ENCODE data around the gene FMN2. TPM values are rescaled to one million over a fixed set of nuclear protein-coding genes. Genes with fewer than 3 reads are reported as not detected.

The FMN2 gene
- polyA plus RNA-seq, 2 of the 4 experiments (the other 2 are of a cell fraction) = 2.8 to 4.2 TPM

- no peaks in the 10 kb centered on the region for H3K4me1 ChIP-seq
- 91% methylated on average over 5 of the region's 5 CpGs for WGBS (ENCODE audit: missing lambda C conversion rate)
- H3K4me2 ChIP-seq = no peak overlapping the region
- ATAC-seq (no peak; a peak in 2 of 6 replicates), FAIRE-seq (no peak), DNase-seq (ENCODE audit: low read depth in 1 of 2, low spot score in 1 of 2) (no peak)
- H3K27ac ChIP-seq = no peak overlapping the region
- TF ChIP-seq RCOR1 (IDR thresholded peaks at IDR 0.05; ENCODE audit: low read depth, low read length) = no peak
- no peak for TF ChIP-seq FOSL2 (IDR thresholded peaks at IDR 0.05)
- TF ChIP-seq FOSL2 (CRISPR knock-in tag; IDR thresholded peaks at IDR 0.05) = no peak
- no peaks in the 10 kb centered on the region for H3K9me3 ChIP-seq
- CTCF ChIA-PET = no interaction called here
- POLR2A ChIA-PET = no interaction called here
- no peak overlapping the region for H3K4me3 ChIP-seq
Measured at GRCh38 chr1:240363315-240363714, 271.6 kb downstream of the FMN2 start.

- no peak for TF ChIP-seq PHF8 (IDR thresholded peaks at IDR 0.05; ENCODE audit: borderline replicate concordance, low read depth)
- no peak for TF ChIP-seq HOXB13 (CRISPR knock-in tag; IDR thresholded peaks at IDR 0.05; ENCODE audit: low read depth)
- no peak for TF ChIP-seq CBX8 (IDR thresholded peaks at IDR 0.05)
- no peak for TF ChIP-seq ESRRA (IDR thresholded peaks at IDR 0.05; ENCODE audit: borderline replicate concordance, low read length)
- TF ChIP-seq EHMT2 (IDR thresholded peaks at IDR 0.05; ENCODE audit: low read depth) = no peak
- no peak for TF ChIP-seq FOSL2 (IDR thresholded peaks at IDR 0.05)
- TF ChIP-seq FOSL2 (CRISPR knock-in tag; IDR thresholded peaks at IDR 0.05) = no peak
- TF ChIP-seq JUN (IDR thresholded peaks at IDR 0.05) = no peak
- TF ChIP-seq USF2 (IDR thresholded peaks at IDR 0.05) = no peak
- TF ChIP-seq POLR2AphosphoS2 (conservative IDR thresholded peaks at IDR 0.05; ENCODE audit: low read length) = no peak
- TF ChIP-seq ZC3H11A (IDR thresholded peaks at IDR 0.05) = no peak
- TF ChIP-seq CBX2 (IDR thresholded peaks at IDR 0.05; ENCODE audit: borderline replicate concordance, low read depth) = no peak
- ChIA-PET POLR2A (no interaction called here), CTCF (no interaction called here)
- no peak overlapping the region for H3K4me3 ChIP-seq
- no peaks in the 10 kb centered on the region for H3K9me3 ChIP-seq
- no peak for DNase-seq (ENCODE audit: low read depth in 1 of 2, low spot score in 1 of 2)
- H3K4me1 ChIP-seq = no peaks in the 10 kb centered on the region
- H3K27ac ChIP-seq = no peak overlapping the region
- no peak for FAIRE-seq
- no peak overlapping the region for H3K4me2 ChIP-seq
- ATAC-seq = no peak
- 82% methylated on average over 3 of the region's 3 CpGs for WGBS (ENCODE audit: missing lambda C conversion rate)
Measured at GRCh38 chr1:240363914-240364313, 272.2 kb downstream of the FMN2 start.

GRCh38 chr1:240366636-240367035, 275.0 kb downstream of the FMN2 start:
- no peaks in the 10 kb centered on the region for H3K4me1 ChIP-seq
- TF ChIP-seq USF2 (IDR thresholded peaks at IDR 0.05) (no peak), FOXS1 (CRISPR knock-in tag; IDR thresholded peaks at IDR 0.05) (no peak), RCOR1 (IDR thresholded peaks at IDR 0.05; ENCODE audit: low read depth, low read length) (no peak), NFE2L2 (conservative IDR thresholded peaks at IDR 0.05; ENCODE audit: low read length) (no peak), ZFP36 (IDR thresholded peaks at IDR 0.05; ENCODE audit: borderline replicate concordance, partially characterized antibody) (no peak), ATOH8 (CRISPR knock-in tag; IDR thresholded peaks at IDR 0.05; ENCODE audit: low read depth) (no peak), EHMT2 (IDR thresholded peaks at IDR 0.05; ENCODE audit: low read depth) (no peak), CEBPB (IDR thresholded peaks at IDR 0.05) (no peak), TFCP2L1 (CRISPR knock-in tag; IDR thresholded peaks at IDR 0.05) (no peak), SMC3 (IDR thresholded peaks at IDR 0.05) (no peak), HOXB13 (CRISPR knock-in tag; IDR thresholded peaks at IDR 0.05; ENCODE audit: low read depth) (no peak)
- no peak for ATAC-seq
- no peak overlapping the region for H3K27ac ChIP-seq
- POLR2A ChIA-PET = no interaction called here
- H3K4me3 ChIP-seq = no peak overlapping the region
- H3K9me3 ChIP-seq = no peaks in the 10 kb centered on the region
- H3K4me2 ChIP-seq = no peak overlapping the region
- WGBS (ENCODE audit: missing lambda C conversion rate) = 85% methylated on average over 9 of the region's 9 CpGs
- DNase-seq (ENCODE audit: low read depth in 1 of 2, low spot score in 1 of 2) = no peak
- CTCF ChIA-PET = interaction anchor here (1.0 kb wide), 1 partner anchor 19 kb away, joined by 3 read pairs; no protein-coding TSS in a partner anchor
- FAIRE-seq = no peak
